ENCODE results near the gene FAM13A.
"Not testable (repeated sequence)": the region's sequence is repeated elsewhere in the genome, so short reads cannot be mapped to it uniquely, and the experiment has no call there.

The FAM13A gene

GRCh38 chr4:88865466-88865865 is 191.5 kb downstream of the FAM13A start:
- Histone ChIP-seq H3K4me1 (no peaks in the 10 kb centered on the region), H3K27me3 (no peaks in the 10 kb centered on the region), H3K9me3 (no peaks in the 10 kb centered on the region), H4K20me1 (no peaks in the 10 kb centered on the region), H3K4me3 (no peak overlapping the region), H3K27ac (no peak overlapping the region), H3K36me3 (no peaks in the 10 kb centered on the region), H3K9ac (no peak overlapping the region), H3K4me2 (no peak overlapping the region)
- no peak for TF ChIP-seq Cebpa-rat (IDR thresholded peaks at IDR 0.05)

GRCh38 chr4:88865046-88865445 is 191.9 kb downstream of the FAM13A start:
- H3K4me2 ChIP-seq: no peak overlapping the region
- no peak for TF ChIP-seq Cebpa-rat (IDR thresholded peaks at IDR 0.05)
- no peaks in the 10 kb centered on the region for H3K9me3 ChIP-seq
- H3K4me1 ChIP-seq: no peaks in the 10 kb centered on the region
- no peak overlapping the region for H3K27ac ChIP-seq
- no peaks in the 10 kb centered on the region for H3K36me3 ChIP-seq
- no peak overlapping the region for H3K9ac ChIP-seq
- H3K27me3 ChIP-seq: no peaks in the 10 kb centered on the region
- no peaks in the 10 kb centered on the region for H4K20me1 ChIP-seq
- H3K4me3 ChIP-seq: no peak overlapping the region

GRCh38 chr4:88860586-88860985 is 196.4 kb downstream of the FAM13A start:
- TF ChIP-seq Cebpa-rat (IDR thresholded peaks at IDR 0.05): no peak
- Histone ChIP-seq H3K27me3 (no peaks in the 10 kb centered on the region), H3K9ac (no peak overlapping the region), H3K9me3 (no peaks in the 10 kb centered on the region), H3K27ac (no peak overlapping the region), H3K4me2 (no peak overlapping the region), H3K4me1 (peaks cover 15% of the 10 kb centered on the region), H4K20me1 (no peaks in the 10 kb centered on the region), H3K36me3 (no peaks in the 10 kb centered on the region), H3K4me3 (no peak overlapping the region)

GRCh38 chr4:88859191-88859812 is 197.7 kb downstream of the FAM13A start:
- Histone ChIP-seq H4K20me1 (no peaks in the 10 kb centered on the region), H3K4me2 (peak overlapping the region; percentile 43), H3K4me1 (peaks cover 15% of the 10 kb centered on the region), H3K9ac (no peak overlapping the region), H3K36me3 (no peaks in the 10 kb centered on the region), H3K4me3 (no peak overlapping the region), H3K27me3 (no peaks in the 10 kb centered on the region), H3K27ac (no peak overlapping the region), H3K9me3 (no peaks in the 10 kb centered on the region)
- TF ChIP-seq Cebpa-rat (IDR thresholded peaks at IDR 0.05): no peak

GRCh38 chr4:88858752-88859151 is 198.2 kb downstream of the FAM13A start:
- no peak for TF ChIP-seq Cebpa-rat (IDR thresholded peaks at IDR 0.05)
- H3K4me1 ChIP-seq: peaks cover 15% of the 10 kb centered on the region
- no peak overlapping the region for H3K9ac ChIP-seq
- H3K36me3 ChIP-seq: no peaks in the 10 kb centered on the region
- no peak overlapping the region for H3K4me3 ChIP-seq
- H3K27ac ChIP-seq: no peak overlapping the region
- no peaks in the 10 kb centered on the region for H4K20me1 ChIP-seq
- peak overlapping the region; percentile 43 for H3K4me2 ChIP-seq
- H3K9me3 ChIP-seq: no peaks in the 10 kb centered on the region
- H3K27me3 ChIP-seq: no peaks in the 10 kb centered on the region

GRCh38 chr4:88857588-88857987 is 199.4 kb downstream of the FAM13A start:
- Histone ChIP-seq H4K20me1 (no peaks in the 10 kb centered on the region), H3K27me3 (no peaks in the 10 kb centered on the region), H3K9ac (no peak overlapping the region), H3K4me3 (no peak overlapping the region), H3K4me1 (peaks cover 15% of the 10 kb centered on the region), H3K36me3 (no peaks in the 10 kb centered on the region), H3K4me2 (no peak overlapping the region), H3K9me3 (no peaks in the 10 kb centered on the region), H3K27ac (no peak overlapping the region)
- TF ChIP-seq Cebpa-rat (IDR thresholded peaks at IDR 0.05): no peak

- H3K4me2 ChIP-seq: no peak overlapping the region
- H4K20me1 ChIP-seq: no peaks in the 10 kb centered on the region
- H3K27ac ChIP-seq: no peak overlapping the region
- no peaks in the 10 kb centered on the region for H3K9me3 ChIP-seq
- no peaks in the 10 kb centered on the region for H3K36me3 ChIP-seq
- H3K4me3 ChIP-seq: no peak overlapping the region
- H3K4me1 ChIP-seq: peaks cover 13% of the 10 kb centered on the region
- H3K9ac ChIP-seq: no peak overlapping the region
- no peaks in the 10 kb centered on the region for H3K27me3 ChIP-seq
- no peak for TF ChIP-seq Cebpa-rat (IDR thresholded peaks at IDR 0.05)
Observed at GRCh38 chr4:88854481-88854880, 202.5 kb downstream of the FAM13A start.

GRCh38 chr4:88853583-88853982 is 203.4 kb downstream of the FAM13A start:
- H3K4me2 ChIP-seq, H3K9ac ChIP-seq, H3K4me3 ChIP-seq, H4K20me1 ChIP-seq, H3K27me3 ChIP-seq, H3K4me1 ChIP-seq, H3K9me3 ChIP-seq, H3K27ac ChIP-seq, H3K36me3 ChIP-seq: not testable (repeated sequence)

- H3K4me2 ChIP-seq: no peak overlapping the region
- no peak overlapping the region for H3K4me3 ChIP-seq
- no peak overlapping the region for H3K27ac ChIP-seq
- no peaks in the 10 kb centered on the region for H3K9me3 ChIP-seq
- H3K27me3 ChIP-seq: no peaks in the 10 kb centered on the region
- TF ChIP-seq Cebpa-rat (IDR thresholded peaks at IDR 0.05): no peak
- no peak overlapping the region for H3K9ac ChIP-seq
- H3K4me1 ChIP-seq: no peaks in the 10 kb centered on the region
- no peaks in the 10 kb centered on the region for H4K20me1 ChIP-seq
- no peaks in the 10 kb centered on the region for H3K36me3 ChIP-seq
Observed at GRCh38 chr4:88846206-88846790, 210.7 kb downstream of the FAM13A start.

- Histone ChIP-seq H3K36me3 (no peaks in the 10 kb centered on the region), H3K27me3 (no peaks in the 10 kb centered on the region), H3K27ac (no peak overlapping the region), H3K9ac (no peak overlapping the region), H3K4me3 (no peak overlapping the region), H3K9me3 (no peaks in the 10 kb centered on the region), H3K4me2 (no peak overlapping the region), H3K4me1 (no peaks in the 10 kb centered on the region), H4K20me1 (no peaks in the 10 kb centered on the region)
- no peak for TF ChIP-seq Cebpa-rat (IDR thresholded peaks at IDR 0.05)
Observed at GRCh38 chr4:88843067-88843685, 213.8 kb downstream of the FAM13A start.

Measured in BLaER1 (cell line).